B cell (primary cell): ENCODE results near the gene TMEM114. TPM values are rescaled to one million over a fixed set of nuclear protein-coding genes. Genes with fewer than 3 reads are reported as not detected.

Source experiments
- ATAC-seq: fragments of 200-7000 bp; cut with Tn5 transposase; one replicate; pipeline ENCODE4 v1.10.0; 2021; ENCODE audit warnings: low read depth, mild to moderate bottlenecking, moderate number of reproducible peaks, moderate library complexity
- CTCF ChIA-PET: fragments of 350-600 bp; sonication (Branson Sonifier 250); formaldehyde crosslinking; loops from one replicate; lab custom pipeline; 2021; ENCODE audit warnings: antibody characterized with exemption, inconsistent platforms; lab: Charles Lee
- POLR2A ChIA-PET: fragments of 350-600 bp; sonication (Branson Sonifier 250); formaldehyde crosslinking; loops from one replicate; lab custom pipeline; 2021; ENCODE audit warnings: antibody characterized with exemption; lab: Charles Lee
- DNase-seq: peaks from one replicate; pipeline ENCODE4 v3.0.0; 2013
- H2AFZ ChIP-seq: 2 replicates; pipeline ENCODE4 v1.6.1; 2012; ENCODE audit warnings: mild to moderate bottlenecking, low read depth, low read length; ENCODE audit not compliant: insufficient read depth, poor library complexity, severe bottlenecking
- H3K27ac ChIP-seq, 2 donors: 1 replicate in 1 of 2; 2 replicates in 1 of 2; pipeline ENCODE4 v1.5.1; 2012 to 2013; ENCODE audit warnings: low read length in 2 of 2, mild to moderate bottlenecking in 2 of 2, moderate library complexity in 1 of 2
- H3K27me3 ChIP-seq, 4 experiments: fragments of 200-600 bp in 1 of 4; sonication (generic) in 1 of 4; replicated peaks in 1 of 4; 1 replicate in 2 of 4; 2 replicates in 2 of 4; pipeline versions ENCODE4 v1.6.1 to v1.7.0; 2013 to 2016; ENCODE audit warnings: low read length in 3 of 4, mild to moderate bottlenecking in 2 of 4, mixed read lengths in 1 of 4, moderate library complexity in 1 of 4; ENCODE audit not compliant: insufficient read depth in 4 of 4, control insufficient read depth in 3 of 4; ENCODE audit errors: control extremely low read depth in 1 of 4
- H3K36me3 ChIP-seq, 2 experiments: replicated peaks in 1 of 2; 1 replicate in 1 of 2; 2 replicates in 1 of 2; pipeline versions ENCODE4 v1.6.1 to v1.7.1; 2013; ENCODE audit warnings: low read length in 1 of 2; ENCODE audit not compliant: insufficient read depth in 2 of 2, control insufficient read depth in 1 of 2; ENCODE audit errors: control extremely low read depth in 1 of 2, extremely low read depth in 1 of 2
- H3K4me1 ChIP-seq, 2 donors: fragments of 200-600 bp in 1 of 2; sonication (generic) in 1 of 2; 1 replicate in 1 of 2; 2 replicates in 1 of 2; pipeline versions ENCODE4 v1.5.1 to v1.6.1; 2013 to 2017; ENCODE audit warnings: low read length in 2 of 2; ENCODE audit not compliant: control insufficient read depth in 2 of 2, insufficient read depth in 2 of 2
- H3K4me2 ChIP-seq: replicated peaks from 2 replicates; pipeline ENCODE3; 2012; ENCODE audit warnings: mild to moderate bottlenecking, low read depth, low read length; ENCODE audit not compliant: poor library complexity, severe bottlenecking
- H3K4me3 ChIP-seq, 5 experiments: fragments of 200-600 bp in 1 of 5; sonication (generic) in 1 of 5; 1 replicate in 3 of 5; 2 replicates in 2 of 5; pipeline versions ENCODE4 v1.5.1 to v1.7.0; 2011 to 2016; ENCODE audit warnings: low read length in 4 of 5, mild to moderate bottlenecking in 4 of 5, low read depth in 2 of 5, control low read depth in 1 of 5, moderate library complexity in 1 of 5; ENCODE audit not compliant: insufficient read depth in 1 of 5; ENCODE audit errors: control extremely low read depth in 1 of 5, extremely low read depth in 1 of 5
- H3K79me2 ChIP-seq: fragments of 200-600 bp; sonication (generic); one replicate; pipeline ENCODE4 v1.6.0; 2016; ENCODE audit warnings: low read length; ENCODE audit not compliant: control insufficient read depth, insufficient read depth
- H3K9ac ChIP-seq: fragments of 200-600 bp; sonication (generic); 2 replicates; pipeline ENCODE4 v1.6.1; 2017; ENCODE audit warnings: mild to moderate bottlenecking, low read length, moderate library complexity
- H3K9me3 ChIP-seq, 3 donors: one replicate each; pipeline versions ENCODE4 v1.6.1 to v1.7.1; 2013; ENCODE audit warnings: low read length in 2 of 3; ENCODE audit not compliant: control insufficient read depth in 2 of 3, insufficient read depth in 1 of 3; ENCODE audit errors: control extremely low read depth in 1 of 3
- H4K20me1 ChIP-seq: 2 replicates; pipeline ENCODE4 v1.6.0; 2012; ENCODE audit warnings: mild to moderate bottlenecking, low read length; ENCODE audit not compliant: insufficient read depth, control insufficient read depth, poor library complexity, severe bottlenecking
- H3K27ac Mint-ChIP-seq: one replicate; pipeline ENCODE4 v1.8.0; 2021; ENCODE audit warnings: mixed read lengths
- H3K27me3 Mint-ChIP-seq: one replicate; pipeline ENCODE4 v1.8.0; 2021; ENCODE audit warnings: mixed read lengths
- H3K4me1 Mint-ChIP-seq: one replicate; pipeline ENCODE4 v1.8.0; 2021; ENCODE audit warnings: mixed read lengths
- H3K4me3 Mint-ChIP-seq: one replicate; pipeline ENCODE4 v1.8.0; 2021; ENCODE audit warnings: mixed read lengths
- H3K9me3 Mint-ChIP-seq: one replicate; pipeline ENCODE4 v1.8.0; 2022; ENCODE audit warnings: mixed read lengths; ENCODE audit not compliant: insufficient read depth
- EZH2 ChIP-seq: IDR thresholded peaks from 2 replicates; pipeline ENCODE4 v1.6.1; 2012; ENCODE audit warnings: borderline replicate concordance, low read depth, mild to moderate bottlenecking, moderate library complexity, low read length; ENCODE audit not compliant: insufficient read depth, poor library complexity, severe bottlenecking
- WGBS: methylation state at CpG from one replicate; pipeline ENCODE4 v1.1.5; 2013; ENCODE audit warnings: missing lambda C conversion rate; ENCODE audit not compliant: insufficient coverage; 5-methylcytosine and 5-hydroxymethylcytosine counted together
- intact Hi-C: fragments of 100-400 bp; cut with micrococcal nuclease; formaldehyde crosslinking; loops from one replicate; pipeline ENCODE4 v1.10.0; 2022
- polyA plus RNA-seq: library from polyadenylated mRNA; depleted of rRNA; stranded (reverse); fragments of >200 nt; gene quantifications from 2 replicates; pipeline ENCODE4 v1.2.3, GENCODE V29; 2012
- total RNA-seq, 2 donors: library from RNA; stranded (reverse); fragments of 120-200 nt in 1 of 2; gene quantifications; 1 replicate in 1 of 2; 2 replicates in 1 of 2; pipeline versions ENCODE4 v1.2.3 to v1.2.4, GENCODE V29; 2013 to 2022
- TF ChIP-seq, protein P1 (sequence below): fragments of 200-600 bp; IDR thresholded peaks from one replicate; pipeline ENCODE4 v1.8.0; 2022; ENCODE audit warnings: antibody characterized with exemption, mild to moderate bottlenecking

The TMEM114 gene
- total and polyA plus RNA-seq, 2 donors (not counting 1 experiment from before 2014, with no cell fraction given), result not detected

DNA sequence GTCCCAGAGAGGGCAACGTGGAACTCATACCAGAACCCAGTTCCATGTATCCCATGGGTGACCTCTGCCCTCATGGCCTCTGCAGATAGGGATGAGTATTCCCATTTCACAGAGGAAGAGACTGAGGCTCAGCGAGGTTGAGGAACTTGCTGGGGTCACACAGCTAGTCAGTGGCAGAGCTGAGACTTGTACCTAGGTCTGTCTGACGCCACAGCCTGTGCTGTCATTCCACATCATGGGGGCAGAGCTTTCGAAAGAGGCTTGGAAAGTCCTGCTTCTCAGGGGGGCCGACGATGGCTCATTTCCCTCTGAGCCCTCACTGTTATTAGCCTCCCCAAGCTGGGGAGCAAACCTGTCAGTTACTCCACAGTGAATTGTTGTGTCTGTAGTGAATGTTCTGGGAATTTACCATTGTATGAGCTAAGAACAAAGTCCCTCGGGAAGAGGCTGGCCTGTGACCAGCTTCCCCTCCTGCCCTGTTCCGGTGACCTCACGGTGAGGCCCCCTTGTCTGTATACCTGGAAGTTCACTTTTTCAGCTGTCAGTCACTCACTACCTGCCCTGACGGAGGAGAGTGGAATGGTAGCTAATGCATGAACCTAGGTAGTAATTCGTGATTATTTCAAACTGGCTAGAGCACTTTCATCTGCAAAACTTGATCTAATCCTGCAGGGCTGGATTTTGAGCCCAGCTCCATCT, 40.1 kb upstream of the TMEM114 start:
- H3K9me3 ChIP-seq, result no peaks in the 10 kb centered on the region
- H3K9ac ChIP-seq, result no peak overlapping the region
- intact Hi-C loops, result no loop called here
- H3K4me3 ChIP-seq, result no peak overlapping the region
- CTCF ChIA-PET, result interaction anchor here (1.0 kb wide), 1 partner anchor 250 kb away, joined by 3 read pairs; no protein-coding TSS in a partner anchor
- no peak overlapping the region for H2AFZ ChIP-seq
- WGBS, result 97% methylated on average over 8 of the region's 11 CpGs
- H3K4me3 Mint-ChIP-seq, result no peak overlapping the region
- H3K4me1 Mint-ChIP-seq, result peaks cover 4% of the 10 kb centered on the region
- H3K27ac Mint-ChIP-seq, result no peak overlapping the region
- POLR2A ChIA-PET, result interaction anchor here (0.6 kb wide), 1 partner anchor 265 kb away, joined by 3 read pairs; no protein-coding TSS in a partner anchor
- no peak for ATAC-seq
- H3K27me3 Mint-ChIP-seq, result no peaks in the 10 kb centered on the region
- peaks cover 9% of the 10 kb centered on the region for H4K20me1 ChIP-seq
- H3K79me2 ChIP-seq, result peaks cover 25% of the 10 kb centered on the region
- DNase-seq, result no peak
- H3K27ac ChIP-seq, result no peak overlapping the region
- H3K27me3 ChIP-seq, result no peaks in the 10 kb centered on the region
- no peak for TF ChIP-seq EZH2
- TF ChIP-seq, protein P1, sequence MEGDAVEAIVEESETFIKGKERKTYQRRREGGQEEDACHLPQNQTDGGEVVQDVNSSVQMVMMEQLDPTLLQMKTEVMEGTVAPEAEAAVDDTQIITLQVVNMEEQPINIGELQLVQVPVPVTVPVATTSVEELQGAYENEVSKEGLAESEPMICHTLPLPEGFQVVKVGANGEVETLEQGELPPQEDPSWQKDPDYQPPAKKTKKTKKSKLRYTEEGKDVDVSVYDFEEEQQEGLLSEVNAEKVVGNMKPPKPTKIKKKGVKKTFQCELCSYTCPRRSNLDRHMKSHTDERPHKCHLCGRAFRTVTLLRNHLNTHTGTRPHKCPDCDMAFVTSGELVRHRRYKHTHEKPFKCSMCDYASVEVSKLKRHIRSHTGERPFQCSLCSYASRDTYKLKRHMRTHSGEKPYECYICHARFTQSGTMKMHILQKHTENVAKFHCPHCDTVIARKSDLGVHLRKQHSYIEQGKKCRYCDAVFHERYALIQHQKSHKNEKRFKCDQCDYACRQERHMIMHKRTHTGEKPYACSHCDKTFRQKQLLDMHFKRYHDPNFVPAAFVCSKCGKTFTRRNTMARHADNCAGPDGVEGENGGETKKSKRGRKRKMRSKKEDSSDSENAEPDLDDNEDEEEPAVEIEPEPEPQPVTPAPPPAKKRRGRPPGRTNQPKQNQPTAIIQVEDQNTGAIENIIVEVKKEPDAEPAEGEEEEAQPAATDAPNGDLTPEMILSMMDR, result no peak
- no peaks in the 10 kb centered on the region for H3K9me3 Mint-ChIP-seq
- peaks cover 0 to 84% of the 10 kb centered on the region in 2 experiments for H3K36me3 ChIP-seq
- no peak overlapping the region for H3K4me2 ChIP-seq
- no peaks in the 10 kb centered on the region for H3K4me1 ChIP-seq

DNA sequence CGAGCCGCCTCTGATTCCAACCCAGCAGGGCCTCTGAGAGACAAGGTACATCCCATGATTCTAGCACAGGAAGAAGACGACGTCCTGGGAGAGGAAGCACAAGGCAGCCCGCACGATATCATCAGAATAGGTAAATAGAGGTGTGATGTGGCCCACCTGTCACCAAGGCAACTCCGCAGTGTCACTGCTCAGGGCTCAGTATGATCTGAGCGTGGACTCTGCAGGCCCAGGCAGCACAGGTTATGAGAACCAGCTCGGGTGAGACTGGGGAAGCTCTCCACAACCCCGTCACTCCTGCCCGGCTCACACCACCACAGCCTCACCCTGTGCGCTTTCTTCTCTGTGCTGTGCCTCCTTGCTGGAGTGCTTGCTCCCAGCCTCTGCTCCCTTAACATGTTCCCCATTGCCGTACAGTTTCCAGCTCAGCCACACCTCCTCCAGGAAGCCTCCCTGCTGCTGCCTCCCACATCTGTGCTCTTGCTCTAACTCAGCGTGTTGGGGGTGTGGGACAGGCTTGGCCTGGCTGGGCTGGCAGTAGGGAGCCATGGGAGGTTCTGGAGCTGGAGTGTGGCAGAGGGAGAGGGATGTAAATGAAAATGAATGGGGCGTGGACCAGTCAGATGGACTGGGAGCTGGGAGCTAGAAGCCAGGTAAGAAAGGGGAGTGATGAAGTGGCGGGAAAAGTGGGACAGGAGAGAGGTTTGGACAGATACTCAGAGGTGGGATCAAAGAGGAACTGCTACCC, 38.8 kb upstream of the TMEM114 start:
- intact Hi-C loops, result no loop called here
- no peaks in the 10 kb centered on the region for H3K9me3 ChIP-seq
- TF ChIP-seq, protein P1, result no peak
- TF ChIP-seq EZH2, result no peak
- peaks cover 33% of the 10 kb centered on the region for H3K79me2 ChIP-seq
- ChIA-PET CTCF (interaction anchor here (1.0 kb wide), 1 partner anchor 251 kb away, joined by 3 read pairs; no protein-coding TSS in a partner anchor), POLR2A (no interaction called here)
- H3K4me3 ChIP-seq, result no peak overlapping the region
- H3K4me2 ChIP-seq, result no peak overlapping the region
- Mint-ChIP-seq H3K4me1 (peaks cover 8% of the 10 kb centered on the region), H3K27ac (no peak overlapping the region), H3K4me3 (no peak overlapping the region), H3K9me3 (no peaks in the 10 kb centered on the region), H3K27me3 (no peaks in the 10 kb centered on the region)
- H3K4me1 ChIP-seq, result no peaks in the 10 kb centered on the region
- no peak overlapping the region for H2AFZ ChIP-seq
- WGBS, result 98% methylated on average over 15 of the region's 16 CpGs
- H3K9ac ChIP-seq, result no peak overlapping the region
- peaks cover 14% of the 10 kb centered on the region for H4K20me1 ChIP-seq
- no peaks in the 10 kb centered on the region for H3K27me3 ChIP-seq
- H3K27ac ChIP-seq, result no peak overlapping the region
- ATAC-seq (no peak), DNase-seq (no peak)
- peaks cover 0 to 74% of the 10 kb centered on the region in 2 experiments for H3K36me3 ChIP-seq
